ENCODE results near the gene POU2F3.

GRCh38 chr11:120198403-120198786 lies 41.5 kb upstream of the POU2F3 start:
- TF ChIP-seq CTCF (IDR thresholded peaks at IDR 0.05) (no peak), POLR2A (IDR thresholded peaks at IDR 0.05) (no peak), POLR2AphosphoS5 (IDR thresholded peaks at IDR 0.05) (no peak), EP300 (IDR thresholded peaks at IDR 0.05) (no peak)

Data from stomach (tissue), 4 donors.